ENCODE measurements around the gene RNF150.

The RNF150 gene

GRCh38 chr4:141021397-141022110 is 111.7 kb downstream of the RNF150 start:
- no peak for DNase-seq

- DNase-seq = no peak
These were observed 112.4 kb downstream of the RNF150 start for GRCh38 chr4:141020801-141021261.

GRCh38 chr4:141019768-141020167 is 113.5 kb downstream of the RNF150 start:
- DNase-seq = no peak

- DNase-seq = no peak
These were observed 117.0 kb downstream of the RNF150 start for GRCh38 chr4:141016117-141016798.

GRCh38 chr4:141013899-141014298 is 119.4 kb downstream of the RNF150 start:
- no peak for DNase-seq

GRCh38 chr4:141011901-141012315 is 121.4 kb downstream of the RNF150 start:
- DNase-seq = no peak

GRCh38 chr4:141009931-141010330 is 123.3 kb downstream of the RNF150 start:
- no peak for DNase-seq

- DNase-seq = no peak
These were observed 124.1 kb downstream of the RNF150 start for GRCh38 chr4:141009129-141009528.

GRCh38 chr4:141006242-141006802 is 126.9 kb downstream of the RNF150 start:
- DNase-seq = no peak

GRCh38 chr4:141004823-141005222 is 128.4 kb downstream of the RNF150 start:
- no peak for DNase-seq

GRCh38 chr4:141003193-141003592 is 130.1 kb downstream of the RNF150 start:
- no peak for DNase-seq

GRCh38 chr4:141002323-141002805 is 130.9 kb downstream of the RNF150 start:
- no peak for DNase-seq

- DNase-seq = no peak
These were observed 136.5 kb downstream of the RNF150 start for GRCh38 chr4:140996766-140997165.

GRCh38 chr4:140995058-140995457 is 138.2 kb downstream of the RNF150 start:
- DNase-seq = no peak

- DNase-seq = no peak
These were observed 139.3 kb downstream of the RNF150 start for GRCh38 chr4:140994015-140994414.

- DNase-seq = no peak
These were observed 139.9 kb downstream of the RNF150 start for GRCh38 chr4:140993370-140993769.

- no peak for DNase-seq
These were observed 143.3 kb downstream of the RNF150 start for GRCh38 chr4:140989944-140990343.

GRCh38 chr4:140986045-140986444 is 147.2 kb downstream of the RNF150 start:
- no peak for DNase-seq

GRCh38 chr4:140982613-140983340 is 150.5 kb downstream of the RNF150 start:
- no peak for DNase-seq

- no peak for DNase-seq
These were observed 152.7 kb downstream of the RNF150 start for GRCh38 chr4:140980426-140981200.

GRCh38 chr4:140976768-140977167 is 156.5 kb downstream of the RNF150 start:
- DNase-seq = no peak

GRCh38 chr4:140971077-140971792 is 162.0 kb downstream of the RNF150 start:
- DNase-seq = no peak
